ENCODE results near the gene B3GALT6.

DNA sequence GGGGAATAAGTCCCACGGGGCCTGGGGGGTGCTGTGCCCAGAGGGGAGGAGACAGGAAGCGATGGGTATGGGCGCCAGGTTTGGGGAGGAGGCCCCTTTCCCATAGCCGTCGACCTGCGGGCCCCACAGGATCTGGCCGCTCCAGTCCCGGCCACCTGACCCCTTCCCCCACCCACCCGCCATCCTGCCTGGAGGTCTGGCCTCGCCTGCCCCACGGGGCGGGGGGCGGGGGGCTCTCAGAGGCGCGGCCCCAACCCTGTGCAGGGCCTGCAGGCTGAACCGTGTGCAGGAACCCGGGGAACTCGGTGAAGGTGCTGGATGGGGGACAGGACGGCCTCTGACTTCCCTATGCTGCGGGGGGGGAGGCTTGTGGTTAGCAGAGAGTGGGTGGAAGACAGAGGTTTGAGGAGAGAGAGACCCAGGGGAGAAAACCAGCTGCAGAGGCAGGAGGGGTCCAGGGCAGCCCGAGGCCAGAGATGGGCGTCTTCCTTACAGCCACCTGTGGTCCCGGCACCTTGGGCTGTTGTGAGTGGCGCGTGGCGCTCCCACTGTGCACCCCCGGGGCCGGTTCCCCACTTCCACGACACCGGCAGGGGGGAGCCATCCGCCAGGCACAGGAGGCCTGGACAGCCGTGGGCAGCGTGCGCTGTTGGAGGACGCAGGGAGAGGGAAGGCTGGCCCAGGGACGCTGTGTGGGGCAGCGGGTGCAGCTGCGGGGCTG, 23.2 kb upstream of the B3GALT6 start:
- TF ChIP-seq, protein P1, sequence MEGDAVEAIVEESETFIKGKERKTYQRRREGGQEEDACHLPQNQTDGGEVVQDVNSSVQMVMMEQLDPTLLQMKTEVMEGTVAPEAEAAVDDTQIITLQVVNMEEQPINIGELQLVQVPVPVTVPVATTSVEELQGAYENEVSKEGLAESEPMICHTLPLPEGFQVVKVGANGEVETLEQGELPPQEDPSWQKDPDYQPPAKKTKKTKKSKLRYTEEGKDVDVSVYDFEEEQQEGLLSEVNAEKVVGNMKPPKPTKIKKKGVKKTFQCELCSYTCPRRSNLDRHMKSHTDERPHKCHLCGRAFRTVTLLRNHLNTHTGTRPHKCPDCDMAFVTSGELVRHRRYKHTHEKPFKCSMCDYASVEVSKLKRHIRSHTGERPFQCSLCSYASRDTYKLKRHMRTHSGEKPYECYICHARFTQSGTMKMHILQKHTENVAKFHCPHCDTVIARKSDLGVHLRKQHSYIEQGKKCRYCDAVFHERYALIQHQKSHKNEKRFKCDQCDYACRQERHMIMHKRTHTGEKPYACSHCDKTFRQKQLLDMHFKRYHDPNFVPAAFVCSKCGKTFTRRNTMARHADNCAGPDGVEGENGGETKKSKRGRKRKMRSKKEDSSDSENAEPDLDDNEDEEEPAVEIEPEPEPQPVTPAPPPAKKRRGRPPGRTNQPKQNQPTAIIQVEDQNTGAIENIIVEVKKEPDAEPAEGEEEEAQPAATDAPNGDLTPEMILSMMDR (IDR thresholded peaks at IDR 0.05), result no peak
- TF ChIP-seq ZFX (IDR thresholded peaks at IDR 0.05; ENCODE audit: borderline replicate concordance), result no peak

Data from 22Rv1 (cell line).